ENCODE data around the gene ZNF765. TPM values are rescaled to one million over a fixed set of nuclear protein-coding genes. Genes with fewer than 3 reads are reported as not detected.

Gene ZNF765
- polyA plus RNA-seq, 3 donors, result 1.5 to 5.0 (median 3.4) TPM

GRCh38 chr19:53389571-53389970, 5.4 kb upstream of the ZNF765 start:
- Histone ChIP-seq H3K27me3 (ENCODE audit: control insufficient read depth in 2 of 2, insufficient read depth in 2 of 2, low read length in 2 of 2) (no peaks in the 10 kb centered on the region), H3K79me2 (ENCODE audit: insufficient read depth, low read length) (no peaks in the 10 kb centered on the region), H3K9me3 (replicated peaks in 1 of 2; ENCODE audit: control insufficient read depth in 1 of 2, insufficient read depth in 1 of 2, low read length in 2 of 2) (peaks cover 72 to 79% of the 10 kb centered on the region in 2 donors), H3K4me3 (replicated peaks in 1 of 3; ENCODE audit: low read depth in 2 of 3, low read length in 3 of 3) (peak overlapping the region in 1 of 3 experiments; percentile 20), H3K4me2 (replicated peaks; ENCODE audit: extremely low read depth, low read length, poor library complexity, severe bottlenecking) (no peak overlapping the region), H3K27ac (ENCODE audit: low read depth in 1 of 2, low read length in 2 of 2) (no peak overlapping the region), H2AFZ (ENCODE audit: insufficient read depth, low read depth, low read length, poor library complexity, severe bottlenecking) (no peak overlapping the region), H3K36me3 (replicated peaks in 1 of 2; ENCODE audit: control insufficient read depth in 1 of 2, insufficient read depth in 2 of 2, low read length in 2 of 2) (no peaks in the 10 kb centered on the region), H3K4me1 (ENCODE audit: control insufficient read depth in 1 of 2, insufficient read depth in 2 of 2, low read length in 2 of 2) (peaks cover 3 to 4% of the 10 kb centered on the region in 2 donors), H4K20me1 (ENCODE audit: insufficient read depth, low read length) (no peaks in the 10 kb centered on the region), H3K9ac (ENCODE audit: insufficient read depth, low read length, poor library complexity, severe bottlenecking) (no peak overlapping the region)
- WGBS (ENCODE audit: insufficient coverage), result 93% methylated on average over 6 of the region's 8 CpGs
- Mint-ChIP-seq H3K27me3 (ENCODE audit: low read depth in 3 of 3) (peaks cover 0 to 4% (median 3%) of the 10 kb centered on the region in 3 donors), H3K9me3 (peaks cover 56 to 91% (median 84%) of the 10 kb centered on the region in 7 donors), H3K36me3 (peaks cover 0 to 7% of the 10 kb centered on the region in 2 donors), H3K4me3 (no peak overlapping the region), H3K27ac (no peak overlapping the region), H3K4me1 (peaks cover 4% of the 10 kb centered on the region)
- TF ChIP-seq CTCF (IDR thresholded peaks at IDR 0.05), result no peak
- intact Hi-C loops (cut with micrococcal nuclease), result no loop called here
- DNase-seq, result no peak

GRCh38 chr19:53389978-53390377, 5.0 kb upstream of the ZNF765 start:
- Histone ChIP-seq H3K4me1 (ENCODE audit: control insufficient read depth in 1 of 2, insufficient read depth in 2 of 2, low read length in 2 of 2) (peaks cover 5 to 7% of the 10 kb centered on the region in 2 donors), H3K79me2 (ENCODE audit: insufficient read depth, low read length) (no peaks in the 10 kb centered on the region), H3K4me2 (replicated peaks; ENCODE audit: extremely low read depth, low read length, poor library complexity, severe bottlenecking) (no peak overlapping the region), H3K4me3 (replicated peaks in 1 of 3; ENCODE audit: low read depth in 2 of 3, low read length in 3 of 3) (peak overlapping the region in 1 of 3 experiments; percentile 20), H3K9ac (ENCODE audit: insufficient read depth, low read length, poor library complexity, severe bottlenecking) (no peak overlapping the region), H2AFZ (ENCODE audit: insufficient read depth, low read depth, low read length, poor library complexity, severe bottlenecking) (no peak overlapping the region), H3K27ac (ENCODE audit: low read depth in 1 of 2, low read length in 2 of 2) (no peak overlapping the region), H3K36me3 (replicated peaks in 1 of 2; ENCODE audit: control insufficient read depth in 1 of 2, insufficient read depth in 2 of 2, low read length in 2 of 2) (no peaks in the 10 kb centered on the region), H4K20me1 (ENCODE audit: insufficient read depth, low read length) (no peaks in the 10 kb centered on the region), H3K27me3 (ENCODE audit: control insufficient read depth in 2 of 2, insufficient read depth in 2 of 2, low read length in 2 of 2) (no peaks in the 10 kb centered on the region), H3K9me3 (replicated peaks in 1 of 2; ENCODE audit: control insufficient read depth in 1 of 2, insufficient read depth in 1 of 2, low read length in 2 of 2) (peaks cover 72 to 75% of the 10 kb centered on the region in 2 donors)
- no peak for DNase-seq
- intact Hi-C loops (cut with micrococcal nuclease), result loop anchor here (10.0 kb wide), 2 partner anchors 195 to 425 kb away; partner anchors contain the start of genes ZNF665 (in 2 of the 2) and ZNF816 (in 1 of the 2)
- H3K27ac Mint-ChIP-seq, result no peak overlapping the region
- peaks cover 0 to 4% (median 3%) of the 10 kb centered on the region in 3 donors for H3K27me3 Mint-ChIP-seq (ENCODE audit: low read depth in 3 of 3)
- H3K4me3 Mint-ChIP-seq, result no peak overlapping the region
- H3K36me3 Mint-ChIP-seq, result peaks cover 0 to 7% of the 10 kb centered on the region in 2 donors
- WGBS (ENCODE audit: insufficient coverage), result 62% methylated on average over 10 of the region's 22 CpGs
- no peak for TF ChIP-seq CTCF (IDR thresholded peaks at IDR 0.05)
- peaks cover 6% of the 10 kb centered on the region for H3K4me1 Mint-ChIP-seq
- peaks cover 53 to 87% (median 80%) of the 10 kb centered on the region in 7 donors for H3K9me3 Mint-ChIP-seq

Measured in CD14-positive monocyte (primary cell).